Measurements from ENCODE around the gene TYK2.

DNA sequence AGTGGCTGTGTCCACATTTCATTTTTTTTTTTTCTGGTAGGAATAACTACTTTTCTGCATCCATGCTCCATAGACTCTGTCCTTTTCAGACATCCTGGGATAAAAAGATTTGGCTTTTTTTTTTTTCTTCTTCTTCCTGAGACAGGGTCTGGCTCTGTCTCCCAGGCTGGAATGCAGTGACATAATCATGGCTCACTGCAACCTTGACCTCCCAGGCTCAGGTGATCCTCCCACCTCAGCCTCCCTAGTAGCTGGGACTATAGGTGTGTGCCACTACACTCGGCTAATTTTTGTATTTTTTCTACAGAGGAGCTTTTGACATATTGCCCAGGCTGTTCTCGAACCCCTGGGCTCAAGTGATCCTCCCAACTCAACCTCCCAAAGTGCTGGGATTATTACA is 36.9 kb downstream of the TYK2 start:
- TF ChIP-seq HDAC6 (IDR thresholded peaks at IDR 0.05; ENCODE audit: low read depth, low read length) (no peak), POLR2A (conservative IDR thresholded peaks at IDR 0.05) (no peak)

Data from K562 (cell line).